H54 (cell line): ENCODE data around the gene S100A14.
"Not testable (repeated sequence)": the region's sequence is repeated elsewhere in the genome, so short reads cannot be mapped to it uniquely, and the experiment has no call there.

Source experiments
- DNase-seq: peaks from one replicate; pipeline ENCODE4 v3.0.0; 2011; ENCODE audit warnings: low spot score, mixed read lengths; ENCODE audit not compliant: insufficient read length
- FAIRE-seq: peaks from 3 replicates; lab custom pipeline; 2011; peaks lifted over from hg19 to GRCh38; lab: Jason Lieb, UNC
- POLR2A ChIP-seq: IDR thresholded peaks from 2 replicates; pipeline ENCODE4 v1.6.1; 2011; ENCODE audit warnings: low read depth, mild to moderate bottlenecking, low read length

The S100A14 gene

GRCh38 chr1:153647346-153647714 is 31.2 kb upstream of the S100A14 start:
- FAIRE-seq (no peak), DNase-seq (no peak)
- no peak for TF ChIP-seq POLR2A

GRCh38 chr1:153646672-153647345 is 30.7 kb upstream of the S100A14 start:
- FAIRE-seq (no peak), DNase-seq (no peak)
- no peak for TF ChIP-seq POLR2A

- DNase-seq = no peak
- no peak for FAIRE-seq
- TF ChIP-seq POLR2A = no peak
Measured at GRCh38 chr1:153643816-153644215, 27.7 kb upstream of the S100A14 start.

- DNase-seq = no peak
- FAIRE-seq = no peak
- TF ChIP-seq POLR2A = no peak
Measured at GRCh38 chr1:153643100-153643499, 27.0 kb upstream of the S100A14 start.

- TF ChIP-seq POLR2A = no peak
- FAIRE-seq (no peak), DNase-seq (no peak)
Measured at GRCh38 chr1:153642161-153642560, 26.0 kb upstream of the S100A14 start.

GRCh38 chr1:153640861-153641260 is 24.7 kb upstream of the S100A14 start:
- DNase-seq (no peak), FAIRE-seq (no peak)
- no peak for TF ChIP-seq POLR2A

GRCh38 chr1:153640213-153640612 is 24.1 kb upstream of the S100A14 start:
- not testable (repeated sequence) for FAIRE-seq, DNase-seq

GRCh38 chr1:153639280-153639679 is 23.2 kb upstream of the S100A14 start:
- DNase-seq = no peak
- no peak for TF ChIP-seq POLR2A
- FAIRE-seq = no peak

- FAIRE-seq (no peak), DNase-seq (no peak)
Measured at GRCh38 chr1:153638261-153638660, 22.1 kb upstream of the S100A14 start.

GRCh38 chr1:153636312-153636711 is 20.2 kb upstream of the S100A14 start:
- no peak for TF ChIP-seq POLR2A
- DNase-seq (no peak), FAIRE-seq (no peak)

More at GRCh38 chr1:153638261-153638660, 22.1 kb upstream of the S100A14 start:
- TF ChIP-seq POLR2A = no peak

GRCh38 chr1:153635872-153636271 is 19.7 kb upstream of the S100A14 start:
- FAIRE-seq = no peak
- DNase-seq = no peak
- no peak for TF ChIP-seq POLR2A

- FAIRE-seq (peak; percentile 45), DNase-seq (peak; percentile 80)
- peak; percentile 80; the same call in 1 of the 2 replicates for TF ChIP-seq POLR2A
Measured at GRCh38 chr1:153633754-153634665, 17.9 kb upstream of the S100A14 start, which contains the start of gene CHTOP. CHTOP (plus strand) TSS chr1:153634066; CDS start chr1:153636589, 2,523 bp downstream.

- TF ChIP-seq POLR2A = 0 out of 2 replicates have a peak, but pooled peaks have one; percentile 0
- DNase-seq (peak; percentile 45), FAIRE-seq (no peak)
Measured at GRCh38 chr1:153633161-153633753, 17.1 kb upstream of the S100A14 start.
